GM12875 (cell line): Measurements from ENCODE around the gene EGLN1.

Experiments
- H3K4me3 ChIP-seq: one replicate; pipeline ENCODE4 v1.5.1; 2011; ENCODE audit warnings: low read depth, low read length, control low read depth
- TF ChIP-seq, protein P1 (sequence below): IDR thresholded peaks from 2 replicates; pipeline ENCODE4 v1.5.1; 2011; ENCODE audit warnings: low read depth, mild to moderate bottlenecking, control low read depth, inconsistent platforms, low read length, moderate library complexity, borderline replicate concordance; ENCODE audit not compliant: insufficient read depth

EGLN1 gene

DNA sequence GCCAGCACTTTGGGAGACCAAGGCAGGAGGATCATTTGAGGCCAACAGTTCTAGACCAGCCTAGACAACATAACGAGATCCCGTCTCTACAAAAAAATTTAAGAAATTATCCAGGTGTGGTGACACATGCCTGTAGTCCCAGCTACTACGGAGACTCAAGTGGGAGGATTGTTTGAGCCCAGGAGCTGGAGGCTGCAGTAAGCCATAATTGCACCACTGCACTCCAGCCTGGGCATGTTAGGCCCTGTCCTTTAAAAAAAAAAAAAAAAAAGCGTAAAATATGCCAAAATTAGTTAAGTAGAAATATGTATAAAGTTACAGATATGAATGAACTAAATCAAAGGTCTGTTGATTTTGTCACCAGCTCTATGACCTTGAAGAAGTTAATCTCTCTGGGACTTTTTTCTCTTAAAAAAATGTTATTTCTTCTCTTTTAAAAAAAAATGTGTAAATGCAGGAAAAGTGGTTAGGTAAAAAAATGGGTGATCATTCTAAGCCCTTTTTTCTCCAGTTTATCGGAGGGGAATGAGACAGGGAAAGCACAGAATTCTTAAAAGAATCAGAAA lies 7.0 kb downstream of the EGLN1 start:
- TF ChIP-seq, protein P1, sequence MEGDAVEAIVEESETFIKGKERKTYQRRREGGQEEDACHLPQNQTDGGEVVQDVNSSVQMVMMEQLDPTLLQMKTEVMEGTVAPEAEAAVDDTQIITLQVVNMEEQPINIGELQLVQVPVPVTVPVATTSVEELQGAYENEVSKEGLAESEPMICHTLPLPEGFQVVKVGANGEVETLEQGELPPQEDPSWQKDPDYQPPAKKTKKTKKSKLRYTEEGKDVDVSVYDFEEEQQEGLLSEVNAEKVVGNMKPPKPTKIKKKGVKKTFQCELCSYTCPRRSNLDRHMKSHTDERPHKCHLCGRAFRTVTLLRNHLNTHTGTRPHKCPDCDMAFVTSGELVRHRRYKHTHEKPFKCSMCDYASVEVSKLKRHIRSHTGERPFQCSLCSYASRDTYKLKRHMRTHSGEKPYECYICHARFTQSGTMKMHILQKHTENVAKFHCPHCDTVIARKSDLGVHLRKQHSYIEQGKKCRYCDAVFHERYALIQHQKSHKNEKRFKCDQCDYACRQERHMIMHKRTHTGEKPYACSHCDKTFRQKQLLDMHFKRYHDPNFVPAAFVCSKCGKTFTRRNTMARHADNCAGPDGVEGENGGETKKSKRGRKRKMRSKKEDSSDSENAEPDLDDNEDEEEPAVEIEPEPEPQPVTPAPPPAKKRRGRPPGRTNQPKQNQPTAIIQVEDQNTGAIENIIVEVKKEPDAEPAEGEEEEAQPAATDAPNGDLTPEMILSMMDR = no peak
- H3K4me3 ChIP-seq = no peak overlapping the region

DNA sequence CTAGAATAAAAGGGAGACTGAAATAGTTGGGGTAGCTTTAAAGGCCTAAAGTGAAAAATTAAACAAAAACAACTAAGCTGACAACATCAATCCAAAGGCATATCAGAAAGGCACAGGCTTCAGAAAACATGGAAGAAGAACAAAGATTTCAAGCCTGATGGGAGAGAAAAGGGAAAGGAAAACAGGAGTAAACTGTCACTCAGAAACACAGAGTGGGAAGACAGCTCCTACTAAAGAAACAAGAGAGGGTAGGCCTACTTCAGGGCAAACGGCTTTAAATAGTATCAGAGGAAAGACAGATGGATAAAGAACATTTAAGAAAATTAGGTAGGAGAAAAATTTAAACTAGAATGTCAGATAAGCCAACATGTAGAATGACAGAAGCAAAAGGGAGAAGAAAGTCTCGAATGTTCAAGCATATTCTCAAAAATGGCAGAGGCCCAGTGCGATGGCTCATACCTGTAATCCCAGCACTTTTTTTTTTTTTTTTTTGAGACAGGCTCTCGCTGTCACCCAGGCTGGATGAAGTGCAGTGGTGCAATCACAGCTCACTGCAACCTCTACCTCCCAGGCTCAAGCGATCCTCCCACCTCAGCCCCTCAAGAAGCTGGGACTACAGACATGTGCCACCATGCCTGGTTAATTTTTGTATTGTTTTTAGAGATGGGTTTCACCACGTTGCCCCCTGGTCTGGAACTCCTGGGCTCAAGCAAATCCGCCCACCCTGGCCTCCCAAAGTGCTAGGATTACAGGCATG lies 7.6 kb downstream of the EGLN1 start:
- H3K4me3 ChIP-seq = no peak overlapping the region
- TF ChIP-seq, protein P1 = no peak

DNA sequence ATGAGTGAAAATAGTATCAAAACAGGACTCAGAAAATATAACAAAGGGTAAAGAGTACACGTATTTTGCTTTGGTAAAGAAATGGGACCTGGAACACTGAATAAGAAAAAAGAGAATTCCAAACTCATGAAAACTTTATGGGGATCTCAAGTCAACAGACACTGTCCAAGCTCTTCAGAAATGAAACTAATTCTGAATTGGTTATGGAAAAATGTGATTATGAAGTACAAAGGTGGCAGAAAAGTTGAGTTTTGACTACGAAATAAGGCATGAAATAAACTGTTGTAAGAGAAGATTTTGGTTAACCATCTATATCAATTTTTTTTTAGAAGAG lies 8.4 kb downstream of the EGLN1 start:
- no peak overlapping the region for H3K4me3 ChIP-seq
- TF ChIP-seq, protein P1 = no peak

DNA sequence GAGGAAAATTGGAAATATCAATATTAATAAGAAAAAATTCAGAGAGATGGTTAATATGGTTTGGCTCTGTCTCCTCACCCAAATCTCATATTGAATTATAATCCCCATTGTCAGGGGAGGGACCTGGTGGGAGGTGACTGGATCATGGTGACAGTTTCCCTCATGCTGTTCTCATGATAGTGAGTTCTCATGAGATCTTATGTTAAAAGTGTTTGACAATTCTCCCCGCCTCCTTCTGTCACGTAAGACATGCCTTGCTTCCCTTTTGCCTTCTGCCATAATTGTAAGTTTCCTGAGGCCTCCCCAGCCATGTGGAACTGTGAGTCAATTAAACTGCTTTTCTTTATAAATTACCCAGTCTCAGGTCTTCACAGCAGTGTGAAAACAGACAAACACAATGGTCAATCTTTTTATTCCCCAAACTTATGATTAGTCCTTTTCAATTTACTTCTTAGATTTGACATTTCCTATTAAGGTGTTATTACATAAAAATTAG lies 11.0 kb downstream of the EGLN1 start:
- no peak overlapping the region for H3K4me3 ChIP-seq
- TF ChIP-seq, protein P1 = no peak

DNA sequence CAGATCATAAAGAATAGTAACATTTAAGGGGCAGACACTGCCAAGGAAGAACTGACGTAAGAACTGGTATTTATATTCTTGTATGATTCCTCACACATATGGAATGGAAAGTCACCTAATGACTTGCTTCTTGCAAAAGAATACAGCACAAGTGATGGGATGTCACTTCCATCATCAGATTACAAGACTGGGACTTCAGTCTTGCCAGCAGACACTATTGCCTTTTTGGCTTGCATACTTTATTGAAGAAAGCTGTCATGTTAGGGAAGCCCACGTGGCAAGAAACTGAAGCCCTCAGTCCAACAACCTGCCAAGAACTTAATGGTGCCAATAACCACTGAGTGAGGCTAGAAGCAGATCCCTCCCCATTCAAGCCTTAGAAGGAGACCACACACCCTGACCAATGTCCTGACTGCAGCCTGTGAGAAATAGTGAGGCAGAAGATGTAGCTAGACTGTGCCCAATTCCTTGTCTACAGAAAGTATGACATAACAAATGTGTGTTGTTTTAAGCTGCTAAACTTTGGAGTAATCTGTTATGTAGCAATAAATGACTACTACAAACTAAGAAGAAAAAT lies 12.0 kb downstream of the EGLN1 start:
- no peak overlapping the region for H3K4me3 ChIP-seq
- TF ChIP-seq, protein P1 = no peak

DNA sequence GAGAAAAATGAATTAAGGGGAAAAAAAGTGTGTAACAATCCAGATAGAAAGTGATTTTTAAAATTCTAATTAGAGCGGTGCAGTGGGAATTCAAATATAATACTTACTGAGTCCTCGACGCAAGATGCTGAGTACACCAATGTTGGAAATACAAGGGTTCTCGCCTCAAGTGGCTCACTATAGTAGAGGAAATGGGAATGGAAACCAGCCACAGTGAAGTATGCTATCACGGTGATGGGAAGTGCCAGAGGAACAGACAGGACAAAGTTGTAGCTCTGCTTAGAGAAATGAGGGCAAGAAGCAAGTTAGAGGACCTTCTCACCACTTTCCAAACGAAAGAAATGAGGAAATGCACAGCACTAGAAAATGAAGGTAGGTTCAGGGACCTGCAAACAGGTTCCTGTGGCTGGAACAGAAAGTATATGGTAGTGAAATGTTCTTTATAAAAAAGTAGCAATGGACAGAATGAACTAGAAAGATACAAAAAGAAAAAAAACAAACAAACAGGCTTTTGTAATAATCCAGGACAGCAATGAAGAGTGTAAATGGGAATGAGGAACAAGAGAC lies 13.5 kb downstream of the EGLN1 start:
- TF ChIP-seq, protein P1 = no peak
- no peak overlapping the region for H3K4me3 ChIP-seq
